ENCODE measurements around the gene ADCYAP1.

- TF ChIP-seq POLR2AphosphoS5 (IDR thresholded peaks at IDR 0.05; ENCODE audit: insufficient read depth in 1 of 2, low read depth in 1 of 2) (no peak), CTCF (IDR thresholded peaks at IDR 0.05) (no peak)
These were observed 37.4 kb upstream of the ADCYAP1 start for GRCh38 chr18:867257-867656.

Measured in vagina (tissue), 2 donors.